Measurements from ENCODE around the gene FAM13A. TPM values are rescaled to one million over a fixed set of nuclear protein-coding genes. Genes with fewer than 3 reads are reported as not detected.

FAM13A gene
- total and polyA plus RNA-seq, 2 experiments from 2014 or later: 23.3 to 43.8 TPM

DNA sequence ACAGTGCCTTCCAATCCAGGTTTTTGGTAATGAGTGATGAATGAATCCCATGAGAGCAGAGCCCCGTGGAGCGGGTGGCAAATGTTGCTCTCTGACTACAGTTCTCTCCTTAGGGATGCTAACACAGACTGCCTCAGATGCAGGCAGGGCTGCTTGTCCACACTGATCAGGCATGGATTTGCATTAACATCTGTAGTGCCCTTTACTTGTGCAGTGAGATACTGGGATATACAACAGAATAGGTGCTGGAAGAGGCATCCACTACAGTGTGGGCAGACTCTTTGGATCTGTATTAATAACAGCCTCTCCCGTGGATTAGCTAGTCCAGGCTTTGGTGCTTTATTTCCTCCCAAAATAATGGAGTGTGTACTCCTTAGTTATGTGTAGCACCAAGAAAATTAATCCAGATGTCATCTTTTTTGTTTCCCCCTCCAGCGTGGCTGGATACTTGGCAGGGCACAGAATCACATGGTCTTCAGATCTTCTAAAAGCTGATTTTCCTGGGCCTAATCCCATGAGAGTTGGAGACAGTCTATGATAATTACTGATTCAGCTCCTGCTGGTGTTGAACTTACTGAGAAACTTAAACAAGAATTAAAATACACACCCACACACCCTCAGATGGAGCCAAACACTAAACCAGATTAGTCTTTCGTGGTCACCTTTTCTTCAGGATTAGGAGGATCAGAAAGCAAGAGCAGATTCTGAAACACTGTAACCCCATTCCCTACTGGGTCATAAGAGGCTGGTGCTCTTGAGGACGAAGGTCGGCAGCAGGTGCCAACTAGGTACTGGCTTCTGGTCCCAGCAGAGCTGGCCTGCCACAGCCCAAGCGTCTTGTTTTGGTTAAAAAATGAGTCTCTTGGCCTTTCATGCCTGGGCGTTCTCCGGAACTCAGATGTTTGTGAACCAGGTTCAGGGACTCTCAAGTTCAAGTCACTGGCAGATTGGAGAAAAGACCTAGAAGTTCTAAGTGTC, 336.2 kb downstream of the FAM13A start:
- DNase-seq (ENCODE audit: low read depth in 1 of 2, low spot score in 1 of 2): no peak
- Histone ChIP-seq H3K9me3 (ENCODE audit: low read depth) (no peaks in the 10 kb centered on the region), H3K27me3 (no peaks in the 10 kb centered on the region), H3K27ac (no peak overlapping the region), H3K4me1 (ENCODE audit: low read depth) (no peaks in the 10 kb centered on the region), H3K4me3 (no peak overlapping the region), H3K36me3 (peaks cover 14% of the 10 kb centered on the region)
- TF ChIP-seq, protein P1, sequence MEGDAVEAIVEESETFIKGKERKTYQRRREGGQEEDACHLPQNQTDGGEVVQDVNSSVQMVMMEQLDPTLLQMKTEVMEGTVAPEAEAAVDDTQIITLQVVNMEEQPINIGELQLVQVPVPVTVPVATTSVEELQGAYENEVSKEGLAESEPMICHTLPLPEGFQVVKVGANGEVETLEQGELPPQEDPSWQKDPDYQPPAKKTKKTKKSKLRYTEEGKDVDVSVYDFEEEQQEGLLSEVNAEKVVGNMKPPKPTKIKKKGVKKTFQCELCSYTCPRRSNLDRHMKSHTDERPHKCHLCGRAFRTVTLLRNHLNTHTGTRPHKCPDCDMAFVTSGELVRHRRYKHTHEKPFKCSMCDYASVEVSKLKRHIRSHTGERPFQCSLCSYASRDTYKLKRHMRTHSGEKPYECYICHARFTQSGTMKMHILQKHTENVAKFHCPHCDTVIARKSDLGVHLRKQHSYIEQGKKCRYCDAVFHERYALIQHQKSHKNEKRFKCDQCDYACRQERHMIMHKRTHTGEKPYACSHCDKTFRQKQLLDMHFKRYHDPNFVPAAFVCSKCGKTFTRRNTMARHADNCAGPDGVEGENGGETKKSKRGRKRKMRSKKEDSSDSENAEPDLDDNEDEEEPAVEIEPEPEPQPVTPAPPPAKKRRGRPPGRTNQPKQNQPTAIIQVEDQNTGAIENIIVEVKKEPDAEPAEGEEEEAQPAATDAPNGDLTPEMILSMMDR (IDR thresholded peaks at IDR 0.05; ENCODE audit: low read depth, low read length): no peak

DNA sequence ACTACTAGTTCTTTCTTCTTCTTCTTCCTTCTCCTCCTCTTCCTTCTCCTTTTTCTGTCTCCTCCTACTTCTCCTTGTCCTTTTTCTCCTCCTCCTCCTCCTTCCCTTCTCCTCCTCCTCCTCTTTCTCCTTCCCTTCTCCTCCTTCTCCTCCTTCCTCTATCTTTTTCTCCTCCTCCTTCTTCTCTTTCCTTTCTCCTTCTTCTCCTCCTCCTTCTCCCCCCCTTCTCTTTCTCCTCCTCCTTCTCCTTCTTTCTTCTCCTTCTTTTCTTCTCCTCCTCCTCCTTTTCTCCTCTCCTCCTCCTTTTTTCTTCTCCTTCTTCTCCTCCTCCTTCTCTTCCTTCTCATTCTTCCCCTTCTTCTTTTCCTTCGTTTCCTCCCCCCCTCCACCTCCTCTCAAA, 337.6 kb downstream of the FAM13A start:
- Histone ChIP-seq H3K27ac (no peak overlapping the region), H3K36me3 (peaks cover 14% of the 10 kb centered on the region), H3K4me3 (no peak overlapping the region), H3K4me1 (ENCODE audit: low read depth) (no peaks in the 10 kb centered on the region), H3K9me3 (ENCODE audit: low read depth) (no peaks in the 10 kb centered on the region), H3K27me3 (no peaks in the 10 kb centered on the region)
- TF ChIP-seq, protein P1 (IDR thresholded peaks at IDR 0.05; ENCODE audit: low read depth, low read length): no peak
- no peak for DNase-seq (ENCODE audit: low read depth in 1 of 2, low spot score in 1 of 2)

DNA sequence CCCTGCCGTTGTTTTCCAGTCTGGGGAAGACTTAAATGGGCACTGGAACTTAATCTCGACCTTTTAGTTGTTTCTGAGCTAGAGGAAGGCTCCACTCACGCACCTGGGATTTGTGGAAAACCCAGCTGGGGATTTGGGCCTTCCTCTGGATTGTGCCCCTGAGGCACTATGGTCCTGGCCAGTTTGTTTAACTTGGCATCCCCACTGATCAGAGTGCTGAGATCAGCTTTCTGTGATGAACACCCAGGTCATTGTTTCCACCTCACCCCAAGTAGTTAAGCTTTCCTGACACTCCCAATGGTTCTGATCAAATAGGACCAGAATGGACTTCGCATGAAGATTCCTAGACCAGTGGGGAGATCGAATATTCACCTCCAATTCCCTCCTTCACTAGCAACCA, 338.9 kb downstream of the FAM13A start:
- DNase-seq (ENCODE audit: low read depth in 1 of 2, low spot score in 1 of 2): no peak
- TF ChIP-seq, protein P1 (IDR thresholded peaks at IDR 0.05; ENCODE audit: low read depth, low read length): no peak

DNA sequence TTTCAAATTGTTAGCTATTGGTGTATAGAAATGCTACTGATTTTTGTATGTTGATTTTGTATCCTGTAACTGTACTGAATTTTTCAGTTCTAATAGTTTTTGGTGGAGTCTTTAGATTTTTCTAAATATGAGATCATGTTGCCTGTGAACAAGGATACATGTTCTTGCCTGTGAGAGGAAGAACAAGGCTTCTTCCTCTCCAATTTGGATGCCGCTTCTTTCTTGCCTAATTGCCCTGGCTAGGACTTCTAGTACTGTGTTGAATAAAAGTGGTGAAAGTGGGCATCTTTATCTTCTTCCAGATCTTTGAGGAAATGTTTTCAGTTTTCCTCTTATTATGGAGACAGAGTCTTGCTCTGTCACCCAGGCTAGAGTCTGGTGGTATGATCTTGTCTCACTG, 343.2 kb downstream of the FAM13A start:
- H3K9me3 ChIP-seq (ENCODE audit: low read depth): no peaks in the 10 kb centered on the region
- TF ChIP-seq, protein P1 (IDR thresholded peaks at IDR 0.05; ENCODE audit: low read depth, low read length): no peak
- H3K27me3 ChIP-seq: no peaks in the 10 kb centered on the region
- no peak for DNase-seq (ENCODE audit: low read depth in 1 of 2, low spot score in 1 of 2)
- H3K27ac ChIP-seq: no peak overlapping the region
- no peak overlapping the region for H3K4me3 ChIP-seq
- no peaks in the 10 kb centered on the region for H3K4me1 ChIP-seq (ENCODE audit: low read depth)
- H3K36me3 ChIP-seq: peaks cover 14% of the 10 kb centered on the region

More for the DNA sequence above, 338.9 kb downstream of the FAM13A start:
- H3K36me3 ChIP-seq: peaks cover 8% of the 10 kb centered on the region
- H3K9me3 ChIP-seq (ENCODE audit: low read depth): no peaks in the 10 kb centered on the region
- H3K27ac ChIP-seq: no peak overlapping the region
- H3K4me3 ChIP-seq: no peak overlapping the region
- no peaks in the 10 kb centered on the region for H3K4me1 ChIP-seq (ENCODE audit: low read depth)
- no peaks in the 10 kb centered on the region for H3K27me3 ChIP-seq

DNA sequence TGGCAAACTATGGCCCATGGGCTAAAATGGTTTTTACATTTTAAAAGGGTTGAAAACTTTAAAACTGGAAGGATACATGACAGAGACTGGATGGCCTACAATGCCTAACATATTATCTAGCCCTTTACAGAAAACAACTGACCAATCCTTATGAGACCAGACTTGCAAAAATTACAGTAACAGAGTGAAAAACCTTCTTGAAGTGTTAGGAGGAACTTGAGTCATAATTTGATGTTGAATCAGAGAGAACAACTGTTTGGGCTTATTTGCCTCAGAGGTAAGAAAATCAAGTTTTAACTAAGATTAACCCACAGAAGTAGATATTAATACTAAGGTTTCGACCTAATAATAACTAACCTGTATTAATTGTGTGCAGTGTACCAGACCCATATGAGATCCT, 347.0 kb downstream of the FAM13A start:
- peaks cover 20% of the 10 kb centered on the region for H3K36me3 ChIP-seq
- H3K4me3 ChIP-seq: no peak overlapping the region
- H3K27ac ChIP-seq: no peak overlapping the region
- TF ChIP-seq, protein P1 (IDR thresholded peaks at IDR 0.05; ENCODE audit: low read depth, low read length): no peak
- no peak for DNase-seq (ENCODE audit: low read depth in 1 of 2, low spot score in 1 of 2)
- peaks cover 6% of the 10 kb centered on the region for H3K4me1 ChIP-seq (ENCODE audit: low read depth)
- no peaks in the 10 kb centered on the region for H3K9me3 ChIP-seq (ENCODE audit: low read depth)
- no peaks in the 10 kb centered on the region for H3K27me3 ChIP-seq

All from cardiac muscle cell (in vitro differentiated cells and primary cell).